MCF 10A (cell line): Measurements from ENCODE around the gene OXT. TPM values are rescaled to one million over a fixed set of nuclear protein-coding genes. Genes with fewer than 3 reads are reported as not detected.

ENCODE experiments used
- BruUV-seq: library from RNA; stranded (reverse); fragments of 400-500 nt; replicated peaks from 2 replicates; lab custom pipeline; 2021; lab: Mats Ljungman, UMichigan
- CTCF ChIA-PET: fragments of 300-600 bp; sonication (Branson Sonifier 250); formaldehyde crosslinking; extraction: SDS; loops from one replicate; lab custom pipeline; 2021; ENCODE audit warnings: antibody characterized with exemption, inconsistent platforms; lab: Yijun Ruan, JAX
- POLR2A ChIA-PET: fragments of 300-600, 350-650 bp; sonication (Branson Sonifier 250); formaldehyde crosslinking; extraction: SDS; loops from one replicate; lab custom pipeline; 2020; ENCODE audit warnings: antibody characterized with exemption, inconsistent platforms; lab: Yijun Ruan, JAX
- DNase-seq: peaks from one replicate; pipeline ENCODE4 v3.0.0-alpha.2; 2018; ENCODE audit not compliant: unreplicated experiment
- H3K27ac Mint-ChIP-seq: one replicate; pipeline ENCODE4 v1.8.0; 2022; ENCODE audit warnings: mild to moderate bottlenecking, low read depth, mixed read lengths; ENCODE audit not compliant: unreplicated experiment
- H3K27me3 Mint-ChIP-seq: one replicate; pipeline ENCODE4 v1.8.0; 2022; ENCODE audit warnings: mixed read lengths; ENCODE audit not compliant: insufficient read depth, unreplicated experiment
- H3K36me3 Mint-ChIP-seq: one replicate; pipeline ENCODE4 v1.8.0; 2022; ENCODE audit warnings: mild to moderate bottlenecking, moderate library complexity, mixed read lengths; ENCODE audit not compliant: insufficient read depth, unreplicated experiment
- H3K4me1 Mint-ChIP-seq: one replicate; pipeline ENCODE4 v1.8.0; 2022; ENCODE audit warnings: mixed read lengths; ENCODE audit not compliant: insufficient read depth, unreplicated experiment
- H3K4me3 Mint-ChIP-seq: one replicate; pipeline ENCODE4 v1.8.0; 2022; ENCODE audit warnings: mild to moderate bottlenecking, moderate library complexity, mixed read lengths; ENCODE audit not compliant: unreplicated experiment
- H3K9me3 Mint-ChIP-seq: one replicate; pipeline ENCODE4 v1.8.0; 2022; ENCODE audit warnings: mixed read lengths; ENCODE audit not compliant: unreplicated experiment
- CTCF ChIP-seq: fragments of 200-600 bp; IDR thresholded peaks from one replicate; pipeline ENCODE4 v1.8.0; 2022; ENCODE audit warnings: antibody characterized with exemption, mild to moderate bottlenecking; ENCODE audit not compliant: unreplicated experiment
- intact Hi-C: fragments of 100-400 bp; cut with micrococcal nuclease; formaldehyde crosslinking; loops from 2 replicates; pipeline ENCODE4 v1.14.1; 2022
- total RNA-seq: library from RNA; stranded (reverse); gene quantifications from 2 replicates; pipeline ENCODE4 v1.2.3, GENCODE V29; 2022

OXT gene
- total RNA-seq, 1 experiment from 2014 or later: not detected

- ChIA-PET POLR2A (interaction anchor here (0.9 to 1.1 kb wide), 3 partner anchors 29 to 56 kb away, joined by 3 to 4 read pairs (median 4); no protein-coding TSS in a partner anchor), CTCF (interaction anchor here (1.1 to 6.5 kb wide), 9 partner anchors 10 to 198 kb away, joined by 3 to 105 read pairs (median 16); no protein-coding TSS in a partner anchor)
- intact Hi-C loops: loop anchor here (2.0 to 5.0 kb wide), 2 partner anchors 56 to 198 kb away; no protein-coding TSS in a partner anchor
- Mint-ChIP-seq H3K4me3 (no peak overlapping the region), H3K4me1 (peaks cover 18% of the 10 kb centered on the region), H3K27me3 (no peaks in the 10 kb centered on the region), H3K9me3 (no peaks in the 10 kb centered on the region), H3K27ac (no peak overlapping the region), H3K36me3 (peaks cover 33% of the 10 kb centered on the region)
- no TSS peak for BruUV-seq
- DNase-seq: no peak
- no peak for TF ChIP-seq CTCF
These were observed 47.6 kb downstream of the OXT start for GRCh38 chr20:3119044-3119443.

GRCh38 chr20:3121271-3121911 lies 50.0 kb downstream of the OXT start:
- no peaks in the 10 kb centered on the region for H3K9me3 Mint-ChIP-seq
- peak overlapping the region; percentile 65 for H3K27ac Mint-ChIP-seq
- H3K36me3 Mint-ChIP-seq: peaks cover 38% of the 10 kb centered on the region
- H3K4me3 Mint-ChIP-seq: no peak overlapping the region
- no TSS peak for BruUV-seq
- CTCF ChIA-PET: interaction anchor here (0.6 to 1.3 kb wide), 2 partner anchors 68 to 128 kb away, joined by 3 to 4 read pairs; no protein-coding TSS in a partner anchor
- POLR2A ChIA-PET: no interaction called here
- no peaks in the 10 kb centered on the region for H3K27me3 Mint-ChIP-seq
- no peak for DNase-seq
- intact Hi-C loops: no loop called here
- TF ChIP-seq CTCF: no peak
- H3K4me1 Mint-ChIP-seq: peaks cover 18% of the 10 kb centered on the region

Other genes starting within 250 kb of the OXT start
- 42.1 and 46.4 TPM in 2 replicates for gene PCED1A, start 231.0 kb upstream of the OXT start, total RNA-seq
- gene VPS16, start 230.9 kb upstream of the OXT start, total RNA-seq: 32.1 and 32.6 TPM in 2 replicates
- gene PTPRA, start 198.1 kb upstream of the OXT start, total RNA-seq: 29.3 TPM in 2 replicates
- 0.88 and 1.0 TPM in 2 replicates for gene GNRH2, start 28.0 kb upstream of the OXT start, total RNA-seq
- gene MRPS26, start 25.6 kb upstream of the OXT start, total RNA-seq: 62.6 and 68.4 TPM in 2 replicates
- gene AVP, start 13.1 kb downstream of the OXT start, total RNA-seq: not detected in 2 replicates
- 15.0 and 18.2 TPM in 2 replicates for gene FASTKD5, start 88.2 kb downstream of the OXT start, total RNA-seq
- 5.0 and 5.9 TPM in 2 replicates for gene UBOX5, start 88.2 kb downstream of the OXT start, total RNA-seq
- gene LZTS3, start 101.9 kb downstream of the OXT start, total RNA-seq: 5.3 and 8.5 TPM in 2 replicates
- 116 and 136 TPM in 2 replicates for gene DDRGK1, start 133.1 kb downstream of the OXT start, total RNA-seq
- 69.4 and 97.1 TPM in 2 replicates for gene ITPA, start 137.9 kb downstream of the OXT start, total RNA-seq
- 4.1 and 5.7 TPM in 2 replicates for gene SLC4A11, start 167.6 kb downstream of the OXT start, total RNA-seq